GM13977 (cell line): ENCODE data around the gene C22orf31.

Experiments used
- DNase-seq: peaks from one replicate; pipeline ENCODE4 v3.0.0; 2012; ENCODE audit warnings: low spot score
- CTCF ChIP-seq: IDR thresholded peaks from 2 replicates; pipeline ENCODE4 v1.5.1; 2012; ENCODE audit warnings: mild to moderate bottlenecking, control low read depth; ENCODE audit not compliant: insufficient read depth; ENCODE audit errors: extremely low read depth, missing control alignments
- in situ Hi-C: fragments of 300-500 bp; cut with MboI; formaldehyde crosslinking; loops from one replicate; pipeline ENCODE4 v1.12.0; 2022; ENCODE audit warnings: low sequenced_read_pairs, low pct_unique_long_range_greater_than_20kb, mixed read lengths, inconsistent platforms; ENCODE audit not compliant: unreplicated experiment

Gene C22orf31

DNA sequence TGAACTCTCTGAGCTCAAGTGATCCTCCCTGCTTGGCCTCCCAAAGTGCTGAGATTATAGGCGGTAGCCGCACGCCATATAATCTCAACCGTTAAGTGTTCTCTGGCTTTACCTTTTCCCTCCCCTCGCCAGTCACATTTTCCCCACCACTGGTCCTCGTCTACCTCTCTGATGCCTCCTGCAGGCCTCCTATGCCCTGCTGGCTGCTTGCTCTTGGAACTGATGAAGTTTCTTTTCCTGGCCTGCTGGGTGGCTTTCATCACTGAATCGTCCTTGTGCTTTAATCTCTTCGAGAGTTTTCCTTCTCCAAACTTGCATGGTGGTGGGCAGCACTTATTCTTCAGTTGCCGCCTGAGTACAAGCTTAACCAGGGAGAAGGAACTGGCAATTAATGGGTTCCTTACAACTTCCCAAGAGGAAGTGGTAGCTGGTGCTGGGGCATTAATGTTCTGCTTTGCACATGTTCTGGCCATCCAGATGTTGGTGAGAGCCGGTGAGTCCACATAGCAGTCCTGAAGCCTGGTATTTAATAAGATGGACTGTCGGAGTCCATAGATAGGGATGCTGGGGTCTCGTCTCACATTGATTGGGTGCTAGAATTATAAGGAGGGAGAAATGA lies 1.3 kb downstream of the C22orf31 start:
- TF ChIP-seq CTCF: no peak
- DNase-seq: no peak
- in situ Hi-C loops: no loop called here

- no peak for DNase-seq
- in situ Hi-C loops: no loop called here
- TF ChIP-seq CTCF: no peak
Measured at GRCh38 chr22:29056472-29056871, 5.2 kb downstream of the C22orf31 start.

GRCh38 chr22:29055192-29055830 lies 6.3 kb downstream of the C22orf31 start:
- in situ Hi-C loops: no loop called here
- DNase-seq: no peak
- TF ChIP-seq CTCF: no peak

- no peak for TF ChIP-seq CTCF
- in situ Hi-C loops: no loop called here
- DNase-seq: no peak
Measured at GRCh38 chr22:29054251-29054767, 7.3 kb downstream of the C22orf31 start.

DNA sequence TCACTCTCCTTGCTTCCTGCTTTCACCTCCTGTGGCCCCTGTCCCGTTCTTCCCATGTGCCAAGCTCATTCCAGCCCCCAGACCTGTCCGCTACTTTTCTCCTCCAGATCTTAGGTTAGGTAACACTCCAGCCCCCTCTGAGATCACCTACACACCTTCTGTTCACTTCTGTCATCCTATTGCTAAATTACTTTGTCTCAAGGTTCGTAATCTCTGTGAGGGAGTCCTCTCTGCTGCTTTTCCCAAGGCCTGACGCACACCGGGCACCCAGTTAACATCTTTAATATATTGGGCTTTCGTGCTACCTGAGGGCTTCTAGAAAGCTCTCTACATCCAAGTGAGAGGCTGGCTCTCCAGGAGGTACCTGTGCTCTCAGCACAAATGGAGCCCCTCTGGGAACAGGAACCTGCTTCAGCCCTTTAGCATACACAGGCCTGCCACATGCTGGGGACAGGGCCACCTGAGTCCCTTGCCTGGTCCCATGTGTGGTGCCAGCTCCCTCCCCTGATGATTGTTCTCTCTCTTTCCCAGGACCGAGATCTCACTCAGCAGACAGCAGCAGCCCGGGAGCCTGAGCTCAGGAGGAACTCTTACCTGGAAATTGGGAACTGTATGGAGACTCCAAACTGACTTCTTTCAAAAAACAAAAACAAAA lies 8.5 kb downstream of the C22orf31 start:
- TF ChIP-seq CTCF: no peak
- DNase-seq: no peak
- in situ Hi-C loops: no loop called here

- in situ Hi-C loops: no loop called here
- TF ChIP-seq CTCF: no peak
- no peak for DNase-seq
Measured at GRCh38 chr22:29050457-29050856, 11.2 kb downstream of the C22orf31 start.
